ENCODE measurements around the gene SLC25A46. TPM values are rescaled to one million over a fixed set of nuclear protein-coding genes. Genes with fewer than 3 reads are reported as not detected.
"Not testable (repeated sequence)": the region's sequence is repeated elsewhere in the genome, so short reads cannot be mapped to it uniquely, and the experiment has no call there.

Gene SLC25A46
- 75.1 and 75.2 TPM in 2 replicates for total RNA-seq (2014; rRNA removed)
- polyA plus RNA-seq (2012), result 18.6 TPM

DNA sequence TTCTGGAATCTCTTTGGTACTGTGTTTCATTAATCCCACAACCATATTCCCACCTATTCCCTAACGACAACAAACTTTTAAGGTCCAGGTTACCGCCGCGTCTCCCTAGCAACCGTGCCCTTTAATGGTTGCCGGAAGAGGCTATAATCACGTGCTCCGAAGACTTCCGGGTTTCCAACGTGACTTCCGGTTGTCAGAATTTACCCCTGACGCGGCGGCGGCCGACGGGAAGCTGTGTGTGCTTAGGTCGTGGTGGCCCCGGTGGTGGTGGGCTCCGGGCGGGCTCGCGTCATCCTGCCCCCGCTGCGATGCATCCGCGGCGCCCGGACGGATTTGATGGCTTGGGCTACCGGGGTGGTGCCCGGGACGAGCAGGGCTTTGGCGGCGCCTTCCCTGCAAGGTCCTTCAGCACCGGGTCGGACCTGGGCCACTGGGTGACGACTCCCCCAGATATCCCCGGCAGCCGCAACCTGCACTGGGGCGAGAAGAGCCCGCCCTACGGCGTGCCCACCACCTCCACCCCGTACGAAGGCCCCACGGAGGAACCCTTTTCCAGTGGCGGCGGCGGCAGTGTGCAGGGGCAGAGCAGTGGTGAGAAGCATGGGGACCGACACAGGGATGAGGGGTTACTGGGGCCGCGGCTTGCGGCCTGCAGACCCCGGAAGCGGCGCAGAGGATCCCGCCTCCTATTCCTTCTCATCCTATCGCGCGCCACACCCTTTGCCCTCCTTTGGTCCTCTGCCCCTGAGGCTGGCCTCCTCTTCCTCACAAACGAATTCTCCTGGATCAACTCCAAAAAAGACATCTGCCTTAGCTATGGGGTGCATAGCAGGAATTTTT lies at the start of gene SLC25A46:
Gene SLC25A46 (plus strand): TSS at position 196 of the 840 bp plus-strand sequence. CDS start 113 bp downstream, at position 309.
- DNase-seq (ENCODE audit: low read depth), result peak; percentile 87

- not testable (repeated sequence) for DNase-seq (ENCODE audit: low read depth)
Measured at GRCh38 chr5:110690587-110690986, 48.2 kb upstream of the SLC25A46 start.

DNA sequence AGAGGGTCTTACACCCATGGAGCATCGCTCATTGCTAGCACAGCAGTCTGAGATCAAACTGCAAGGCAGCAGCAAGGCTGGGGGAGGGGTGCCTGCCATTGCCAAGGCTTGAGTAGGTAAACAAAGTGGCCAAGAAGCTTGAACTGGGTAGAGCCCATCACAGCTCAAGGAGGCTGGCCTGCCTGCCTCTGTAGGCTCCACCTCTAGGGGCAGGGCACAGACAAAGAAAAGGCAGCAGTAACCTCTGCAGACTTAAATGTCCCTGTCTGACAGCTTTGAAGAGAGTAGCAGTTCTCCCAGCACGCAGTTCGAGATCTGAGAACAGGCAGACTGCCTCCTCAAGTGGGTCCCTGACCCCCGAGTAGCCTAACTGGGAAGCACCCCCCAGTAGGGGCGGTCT lies 46.1 kb upstream of the SLC25A46 start:
- not testable (repeated sequence) for DNase-seq (ENCODE audit: low read depth)

DNA sequence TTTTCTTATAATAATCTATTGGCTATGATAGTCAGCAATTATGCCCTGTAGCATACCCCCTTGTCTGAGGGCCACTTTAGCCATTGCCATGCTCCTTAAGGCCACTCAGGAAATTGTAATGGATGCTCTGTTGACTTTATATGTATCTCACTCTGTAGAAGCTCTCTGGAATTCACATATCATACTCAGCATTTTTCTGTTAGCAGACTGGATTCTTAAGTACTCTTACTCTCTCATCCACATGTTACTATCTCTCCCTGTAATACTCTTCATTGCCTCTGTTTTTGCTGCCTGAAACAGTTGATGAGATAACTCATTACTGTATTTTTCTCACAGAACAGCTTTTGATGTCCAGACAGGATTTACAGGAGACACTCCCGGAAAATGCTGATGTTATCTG lies 36.5 kb upstream of the SLC25A46 start:
- no peak for DNase-seq (ENCODE audit: low read depth)

GRCh38 chr5:110702704-110703103 lies 36.1 kb upstream of the SLC25A46 start:
- no peak for DNase-seq (ENCODE audit: low read depth)

- DNase-seq (ENCODE audit: low read depth), result no peak
Measured at GRCh38 chr5:110703481-110703880, 35.3 kb upstream of the SLC25A46 start.

DNA sequence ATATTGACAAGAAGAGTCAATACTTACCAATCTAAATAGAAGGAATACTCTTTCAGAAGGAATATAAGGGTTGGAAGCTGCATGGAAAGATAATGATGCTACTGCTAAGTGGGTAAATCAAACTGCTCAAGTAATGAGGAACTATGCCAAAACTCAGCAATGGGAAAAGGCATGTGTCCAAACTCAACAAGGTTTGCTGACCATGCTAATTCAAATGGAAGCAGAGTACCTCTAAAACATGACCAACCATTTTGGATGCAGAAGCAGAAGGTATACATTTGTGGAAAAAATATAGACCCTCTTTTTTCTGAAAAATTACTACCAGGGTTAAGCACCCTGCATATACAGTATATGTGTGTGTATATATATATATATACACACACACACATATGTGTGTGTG lies 33.5 kb upstream of the SLC25A46 start:
- DNase-seq (ENCODE audit: low read depth), result no peak

DNA sequence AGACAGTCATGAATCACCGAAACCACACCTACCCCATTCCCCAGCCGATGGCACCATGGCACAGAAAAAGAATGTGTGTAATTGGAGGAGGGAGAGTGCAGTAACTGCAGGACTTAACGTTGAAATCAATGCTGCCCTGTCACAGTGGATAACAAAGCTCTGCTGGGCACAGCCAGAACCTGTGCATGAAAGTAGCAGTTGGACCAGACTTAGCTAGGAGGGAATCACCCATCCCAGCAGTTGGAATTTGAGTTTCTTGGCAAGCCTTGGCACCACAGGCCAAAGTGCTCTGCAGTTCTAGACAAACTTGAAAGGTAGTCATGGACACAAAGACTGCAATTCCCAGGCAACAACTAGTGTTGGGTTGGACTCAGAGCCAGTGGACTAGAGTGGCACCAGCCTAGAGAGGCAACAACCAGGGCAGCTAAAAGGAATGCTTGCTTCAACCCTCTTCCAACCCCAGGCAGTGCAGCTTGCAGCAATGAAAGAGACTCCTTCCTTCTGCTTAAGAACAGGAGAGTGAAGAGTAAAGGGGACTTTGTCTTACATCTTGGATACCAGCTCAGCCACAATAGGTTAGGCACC lies 31.5 kb upstream of the SLC25A46 start:
- peak; percentile 32 for DNase-seq (ENCODE audit: low read depth)

GRCh38 chr5:110716247-110717245 lies 22.3 kb upstream of the SLC25A46 start:
- no peak for DNase-seq (ENCODE audit: low read depth)

DNA sequence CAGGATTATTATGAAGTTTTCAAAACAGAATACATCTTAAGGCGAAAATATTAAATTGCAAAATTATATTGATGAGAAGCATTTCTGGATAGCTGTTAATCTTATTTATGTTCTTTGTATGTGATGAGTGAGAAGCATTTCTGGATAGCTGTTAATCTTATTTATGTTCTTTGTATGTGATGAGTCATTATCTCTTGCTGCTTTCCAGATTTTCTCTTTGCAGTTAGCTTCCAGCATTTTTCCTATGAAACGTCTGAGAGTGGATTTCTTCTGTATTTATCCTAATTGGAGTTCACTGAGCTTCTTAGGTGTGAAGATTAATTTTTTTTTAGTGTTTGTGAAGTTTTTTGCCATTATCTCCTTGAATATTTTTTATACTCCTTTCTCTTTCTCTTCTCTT lies 20.5 kb upstream of the SLC25A46 start:
- DNase-seq (ENCODE audit: low read depth), result no peak

GRCh38 chr5:110726249-110727024 lies 12.4 kb upstream of the SLC25A46 start, which contains the start of gene TMEM232:
TMEM232 (minus strand) TSS chr5:110726671; CDS start chr5:110667352, 59,319 bp downstream.
- DNase-seq (ENCODE audit: low read depth), result peak; percentile 53

DNA sequence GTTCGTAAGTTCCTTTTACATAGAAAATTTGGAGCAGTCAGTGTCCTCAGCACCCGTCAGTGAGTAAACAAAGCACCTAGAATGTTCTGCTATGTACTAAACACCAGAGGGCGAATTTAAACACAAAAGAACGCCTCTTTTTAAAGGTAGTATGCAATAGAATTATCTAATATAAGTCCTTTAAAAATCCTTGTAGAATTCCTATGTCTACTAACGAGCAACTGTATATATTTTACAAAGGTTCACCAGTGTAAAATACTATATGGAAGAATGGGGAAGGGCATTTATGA lies 11.8 kb upstream of the SLC25A46 start:
- no peak for DNase-seq (ENCODE audit: low read depth)

GRCh38 chr5:110731499-110731898 lies 7.3 kb upstream of the SLC25A46 start:
- DNase-seq (ENCODE audit: low read depth), result not testable (repeated sequence)

GRCh38 chr5:110734101-110734500 lies 4.7 kb upstream of the SLC25A46 start:
- no peak for DNase-seq (ENCODE audit: low read depth)

GRCh38 chr5:110735556-110735955 lies 3.3 kb upstream of the SLC25A46 start:
- no peak for DNase-seq (ENCODE audit: low read depth)

DNA sequence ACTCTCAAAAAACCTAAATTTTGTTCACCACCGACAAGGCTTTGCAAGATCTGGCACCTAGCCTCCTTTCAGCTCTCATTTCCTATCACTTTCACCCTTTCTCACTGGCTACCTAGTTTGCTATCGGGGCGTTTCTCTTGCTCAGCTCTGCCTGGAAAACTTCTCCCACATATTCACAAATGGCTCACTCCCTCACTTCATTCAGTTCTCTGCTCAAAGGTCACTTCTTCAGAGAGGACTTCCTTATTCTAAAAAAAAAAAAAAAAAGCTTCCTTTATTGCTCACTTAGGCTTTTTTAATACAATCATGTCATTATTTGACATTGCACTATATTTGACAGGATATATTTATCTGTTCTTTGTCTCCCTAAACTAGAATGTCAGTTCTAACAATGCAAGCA lies 2.1 kb upstream of the SLC25A46 start:
- DNase-seq (ENCODE audit: low read depth), result no peak

GRCh38 chr5:110738503-110738811 lies 350 bp upstream of the SLC25A46 start:
- DNase-seq (ENCODE audit: low read depth), result no peak

DNA sequence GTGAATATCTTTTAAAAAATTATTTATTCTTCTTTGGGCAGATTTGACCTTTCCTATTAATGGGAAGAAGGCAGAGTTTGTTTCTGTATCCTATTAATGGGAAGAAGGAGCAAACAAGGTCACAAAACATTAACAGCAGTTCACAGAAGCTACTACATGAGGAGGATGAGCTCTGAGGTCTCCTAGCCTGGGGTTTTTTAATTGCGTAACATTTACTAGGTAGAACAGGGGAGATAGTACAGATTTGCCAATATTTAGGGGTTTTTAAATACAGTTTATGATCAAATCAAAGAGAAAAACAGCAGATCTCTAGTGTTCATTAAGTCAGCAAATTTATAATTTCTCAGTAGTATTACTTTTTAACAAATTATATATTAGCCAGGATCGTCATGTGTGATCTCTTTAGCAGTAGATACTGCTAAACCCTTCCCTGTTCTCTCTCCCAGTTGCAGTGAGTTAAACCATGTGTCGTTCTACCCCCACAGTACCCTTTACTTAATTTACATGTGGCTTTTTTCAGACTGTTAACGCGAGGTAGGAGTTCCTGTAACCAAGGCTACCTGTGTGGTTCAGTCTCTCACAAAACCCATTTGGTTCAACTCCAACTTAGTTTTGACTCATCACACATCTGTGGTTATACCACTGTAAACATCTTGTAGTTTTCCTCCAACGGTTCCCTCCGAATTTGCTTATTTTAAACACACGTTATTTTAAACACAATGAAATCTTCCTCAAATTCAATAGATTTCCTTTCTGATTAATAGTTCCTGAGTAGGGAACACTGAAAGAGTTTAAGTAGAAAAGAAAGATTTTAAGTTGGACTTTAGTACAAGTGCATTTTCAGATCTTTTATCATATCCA lies 13.3 kb downstream of the SLC25A46 start:
- no peak for DNase-seq (ENCODE audit: low read depth)

GRCh38 chr5:110752953-110753352 lies 14.1 kb downstream of the SLC25A46 start:
- no peak for DNase-seq (ENCODE audit: low read depth)

DNA sequence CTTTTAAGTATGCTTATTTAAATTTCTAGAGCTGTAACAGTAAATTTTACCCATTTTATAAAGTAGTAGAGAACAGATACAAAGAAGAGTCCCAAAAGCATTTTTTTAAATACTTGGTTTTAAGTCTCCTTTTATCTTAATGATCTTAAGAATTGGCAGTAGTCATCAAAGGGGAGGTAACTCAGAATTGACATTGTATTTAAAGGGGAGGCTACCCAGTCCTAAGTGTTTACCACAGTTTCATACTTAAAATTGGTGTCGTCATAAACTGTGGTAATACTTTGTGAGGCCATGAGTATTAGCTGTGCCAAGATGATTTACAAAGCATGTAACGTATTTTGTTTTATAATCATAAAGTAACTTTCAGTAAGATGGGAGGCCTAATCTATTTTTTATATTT lies 14.8 kb downstream of the SLC25A46 start:
- DNase-seq (ENCODE audit: low read depth), result no peak
